HG03521 (cell line): ENCODE results near the gene ZNF281.
"Not testable (repeated sequence)": the region's sequence is repeated elsewhere in the genome, so short reads cannot be mapped to it uniquely, and the experiment has no call there.

Experiments
- ATAC-seq: cut with Tn5 transposase; IDR thresholded peaks from one replicate; pipeline ENCODE4 v1.9.1; 2021; ENCODE audit warnings: mild to moderate bottlenecking, moderate library complexity; ENCODE audit not compliant: unreplicated experiment

The ZNF281 gene

DNA sequence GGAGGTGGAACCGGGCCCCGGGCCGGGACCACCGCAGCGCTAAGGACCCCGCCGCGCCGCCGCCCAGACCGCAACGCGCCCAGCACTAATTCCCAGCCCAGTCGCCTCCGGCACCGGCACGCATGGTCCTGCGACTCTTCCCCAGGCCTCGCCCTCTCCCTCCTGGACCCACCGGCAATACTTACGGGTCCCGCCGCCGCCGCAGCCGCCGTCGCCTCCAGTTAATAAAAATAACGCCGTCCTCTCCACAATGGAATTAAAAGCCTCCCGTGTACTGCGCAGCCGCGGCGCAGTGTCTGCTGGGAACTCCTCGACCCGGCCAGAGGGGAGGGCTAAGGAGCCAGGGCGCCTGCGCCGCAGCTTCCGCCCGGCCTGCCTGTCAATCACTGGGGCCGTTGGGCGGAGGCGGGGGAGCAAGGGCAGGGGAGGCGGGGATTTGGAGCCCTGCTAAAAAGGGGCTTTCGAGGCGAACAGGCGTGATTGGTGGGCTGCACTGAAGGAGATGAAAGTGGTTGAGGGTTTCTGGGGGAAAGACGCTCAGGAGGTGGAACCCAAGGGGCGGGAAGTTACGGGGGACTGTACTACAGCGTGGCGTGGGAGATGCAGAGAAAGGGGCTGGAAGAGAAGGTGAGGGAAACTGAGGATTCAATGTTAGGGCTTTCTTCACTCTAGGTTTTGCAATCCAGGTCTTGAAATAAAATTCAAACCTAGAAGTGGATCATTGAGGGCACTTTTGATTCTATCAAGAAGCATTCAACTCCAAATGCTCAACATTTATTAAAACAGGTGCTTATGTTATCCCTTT is at the start of gene ZNF281:
TSS of gene ZNF281 (minus strand) at position 276 of the 805 bp plus-strand sequence. CDS start 331 bp downstream, outside the sequence.
- ATAC-seq = peak; percentile 98

DNA sequence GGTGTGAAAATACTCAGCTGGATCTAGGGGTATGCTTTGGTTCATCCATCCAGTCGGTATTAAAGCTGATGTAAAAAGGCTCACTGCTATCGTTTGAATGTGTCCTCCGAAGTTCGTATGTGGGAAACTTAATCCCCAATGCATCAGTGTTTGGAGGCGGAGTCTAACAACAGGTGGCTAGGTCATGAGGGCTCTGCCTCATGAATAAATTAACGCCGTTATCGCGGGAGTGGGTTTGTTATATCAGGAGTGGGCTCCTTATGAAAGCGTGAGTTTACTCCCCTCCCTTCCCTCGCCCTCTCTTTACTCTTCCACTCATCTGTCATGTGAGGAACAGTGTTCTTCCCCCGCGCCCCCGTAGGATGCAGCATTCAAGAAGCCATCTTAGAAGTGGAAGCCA is 48.9 kb upstream of the ZNF281 start:
- no peak for ATAC-seq

DNA sequence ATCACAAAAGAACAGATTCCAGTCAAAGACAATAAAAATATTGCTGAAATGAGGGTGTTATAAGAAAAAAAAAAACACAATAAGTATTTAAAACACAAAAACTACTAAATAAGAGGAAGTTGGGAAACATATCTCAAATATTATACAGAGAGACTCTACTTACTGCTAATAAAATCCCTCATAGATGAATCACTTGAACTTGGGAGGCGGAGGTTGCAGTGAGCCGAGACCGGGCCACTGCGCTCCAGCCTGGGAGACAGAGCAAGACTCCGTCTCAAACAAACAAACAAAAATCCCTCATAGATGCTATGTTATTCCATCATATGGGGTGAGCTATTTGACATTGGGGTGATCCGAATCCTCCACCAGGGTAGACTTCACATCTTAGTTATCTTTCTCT is 48.0 kb upstream of the ZNF281 start:
- no peak for ATAC-seq

DNA sequence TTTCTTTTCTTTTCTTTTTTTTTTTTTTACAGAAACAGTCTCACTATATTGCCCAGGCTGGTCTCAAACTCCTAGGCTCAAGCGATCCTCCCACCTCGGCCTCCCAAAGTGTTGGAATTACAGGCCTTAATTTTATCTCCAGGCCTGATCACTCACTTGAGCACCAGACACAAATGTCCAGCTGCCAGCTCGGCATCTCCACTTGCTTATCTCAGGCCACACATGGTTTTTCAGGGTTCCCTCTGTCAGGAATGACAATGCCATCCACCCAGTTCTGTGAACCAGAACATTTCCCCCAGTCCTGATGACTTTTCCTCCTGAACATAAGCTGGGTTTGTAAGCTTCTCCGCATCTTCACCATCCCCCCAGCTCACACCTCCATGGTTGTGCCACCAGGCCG is 44.6 kb upstream of the ZNF281 start:
- no peak for ATAC-seq

DNA sequence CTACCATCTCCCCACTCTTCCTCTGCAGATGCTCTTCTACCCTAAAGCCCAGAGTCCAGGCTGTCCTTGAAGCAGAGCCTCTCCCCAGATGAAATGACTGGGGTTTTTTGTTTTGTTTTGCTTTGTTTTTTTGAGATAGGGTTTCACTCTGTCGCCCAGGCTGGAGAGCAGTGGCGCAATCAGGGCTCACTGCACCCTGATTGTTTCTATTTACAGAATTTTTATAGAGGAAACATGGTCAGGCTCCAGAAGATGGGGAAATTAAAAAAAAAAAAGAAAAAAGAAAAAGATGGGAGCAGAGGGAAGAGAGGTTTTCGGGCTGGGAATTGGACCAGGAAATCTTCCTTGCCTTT is 43.7 kb upstream of the ZNF281 start:
- no peak for ATAC-seq

- ATAC-seq = no peak
Observed at GRCh38 chr1:200452850-200453552, 43.2 kb upstream of the ZNF281 start.

GRCh38 chr1:200448034-200448762 is 38.4 kb upstream of the ZNF281 start:
- ATAC-seq = peak; percentile 78

DNA sequence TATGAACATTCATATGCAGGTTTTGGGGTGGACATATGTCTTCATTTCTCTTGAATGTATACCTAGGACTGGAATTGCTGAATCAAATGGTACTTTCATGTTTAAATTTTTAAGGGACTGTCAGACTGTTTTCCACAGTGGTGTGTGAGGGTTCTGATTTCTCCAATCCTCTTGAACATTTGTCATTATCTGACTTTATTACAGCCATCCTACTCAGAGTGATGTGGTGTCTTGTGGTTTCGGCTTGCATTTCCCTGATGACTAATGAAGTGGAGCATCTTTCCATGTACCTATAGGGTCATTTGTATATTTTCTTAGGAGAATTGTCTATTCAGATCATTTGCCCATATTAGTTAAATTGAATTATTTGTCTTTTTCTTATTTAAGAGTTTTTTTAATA is 35.4 kb upstream of the ZNF281 start:
- no peak for ATAC-seq

DNA sequence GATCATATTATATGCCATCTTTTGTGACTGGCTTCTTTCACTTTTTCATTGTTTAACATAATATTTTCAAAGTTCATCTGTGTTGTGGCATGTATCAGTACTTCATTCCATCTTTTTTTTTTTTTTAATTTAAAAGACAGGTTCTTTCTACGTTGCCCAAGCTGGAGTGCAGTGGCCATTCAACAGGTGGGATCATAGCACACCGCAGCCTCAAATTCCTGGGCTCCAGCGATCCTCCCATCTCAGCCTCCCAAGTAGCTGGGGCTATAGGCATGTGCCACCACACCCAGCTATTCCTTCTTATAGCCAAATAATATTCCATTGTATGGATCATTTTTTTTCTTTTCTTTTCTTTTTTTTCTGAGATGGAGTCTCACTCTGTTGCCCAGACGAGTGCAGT is 34.6 kb upstream of the ZNF281 start:
- no peak for ATAC-seq

GRCh38 chr1:200443860-200444259 is 34.0 kb upstream of the ZNF281 start:
- ATAC-seq = no peak

DNA sequence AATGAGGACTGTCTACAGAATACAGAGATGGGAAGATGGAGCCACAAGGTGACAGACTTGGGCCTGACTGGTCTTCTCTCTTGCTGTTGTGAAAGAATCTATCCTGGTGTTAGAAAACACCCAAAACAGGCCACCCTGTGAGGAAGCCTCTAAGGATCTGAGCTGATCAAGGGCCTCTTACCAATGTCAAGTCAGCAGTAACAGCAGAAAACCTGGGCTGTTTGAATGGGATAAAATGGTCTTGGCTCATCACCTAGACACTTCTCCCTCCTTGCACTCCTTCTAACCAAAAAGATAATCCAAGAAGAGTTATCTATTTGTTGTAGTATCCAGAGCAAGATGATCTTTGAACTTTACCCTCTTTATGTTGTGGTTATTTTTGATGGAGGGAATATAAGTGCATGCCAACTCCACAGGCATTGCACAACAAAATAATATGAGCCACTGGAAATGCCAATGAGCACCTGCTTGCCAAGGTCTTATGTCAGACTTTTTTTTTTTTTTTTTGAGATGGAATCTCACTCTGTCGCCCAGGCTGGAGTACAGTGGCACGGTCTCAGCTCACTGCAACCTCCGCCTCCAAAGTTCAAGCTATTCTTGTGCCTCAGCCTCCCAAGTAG is 32.8 kb upstream of the ZNF281 start:
- ATAC-seq = no peak

DNA sequence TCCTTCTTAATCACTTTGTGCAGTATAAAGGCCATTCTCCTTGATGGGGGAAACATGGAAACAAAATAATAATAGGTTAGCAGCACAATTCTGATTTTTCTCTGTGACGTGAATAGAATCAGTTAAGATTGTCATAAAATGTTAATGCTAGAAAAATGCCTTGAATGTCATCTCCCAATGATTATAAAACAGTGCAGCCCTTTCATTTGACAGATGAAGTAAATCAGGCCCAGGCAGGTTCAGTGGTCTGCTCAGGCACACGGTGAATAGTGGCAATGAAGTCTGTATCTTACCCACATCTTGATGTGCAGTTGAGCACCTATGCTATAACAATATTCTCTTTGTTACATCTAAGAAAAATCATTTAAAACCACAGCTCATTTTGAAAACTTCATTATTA is 32.2 kb upstream of the ZNF281 start:
- ATAC-seq = no peak

GRCh38 chr1:200438911-200439310 is 29.1 kb upstream of the ZNF281 start:
- ATAC-seq = no peak

DNA sequence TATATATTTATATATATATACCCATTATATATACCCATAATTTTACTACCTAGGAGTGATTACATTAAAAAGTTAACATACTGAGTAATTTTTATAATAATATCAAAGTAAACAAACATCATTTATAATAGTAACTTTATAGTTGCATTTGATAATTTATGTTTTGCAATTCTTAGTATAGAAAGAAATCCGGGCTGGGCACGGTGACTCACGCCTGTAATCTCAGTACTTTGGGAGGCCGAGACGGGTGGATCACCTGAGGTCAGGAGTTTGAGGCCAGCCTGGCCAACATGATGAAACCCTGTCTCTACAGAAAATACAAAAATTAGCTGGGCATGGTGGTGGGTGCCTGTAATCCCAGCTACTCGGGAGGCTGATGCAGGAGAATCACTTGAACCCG is 28.6 kb upstream of the ZNF281 start:
- not testable (repeated sequence) for ATAC-seq

- no peak for ATAC-seq
Observed at GRCh38 chr1:200437556-200438203, 27.8 kb upstream of the ZNF281 start.

GRCh38 chr1:200437088-200437487 is 27.3 kb upstream of the ZNF281 start:
- no peak for ATAC-seq

- ATAC-seq = no peak
Observed at GRCh38 chr1:200436436-200436835, 26.6 kb upstream of the ZNF281 start.

GRCh38 chr1:200435200-200435780 is 25.5 kb upstream of the ZNF281 start:
- ATAC-seq = no peak

- ATAC-seq = no peak
Observed at GRCh38 chr1:200433586-200433985, 23.8 kb upstream of the ZNF281 start.

- ATAC-seq = no peak
Observed at GRCh38 chr1:200432586-200432985, 22.8 kb upstream of the ZNF281 start.
